ENCODE data around the gene UQCC3. TPM values are rescaled to one million over a fixed set of nuclear protein-coding genes. Genes with fewer than 3 reads are reported as not detected.

The UQCC3 gene
- total RNA-seq, 4 donors from 2014 or later = 0.51 to 6.6 (median 3.4) TPM

DNA sequence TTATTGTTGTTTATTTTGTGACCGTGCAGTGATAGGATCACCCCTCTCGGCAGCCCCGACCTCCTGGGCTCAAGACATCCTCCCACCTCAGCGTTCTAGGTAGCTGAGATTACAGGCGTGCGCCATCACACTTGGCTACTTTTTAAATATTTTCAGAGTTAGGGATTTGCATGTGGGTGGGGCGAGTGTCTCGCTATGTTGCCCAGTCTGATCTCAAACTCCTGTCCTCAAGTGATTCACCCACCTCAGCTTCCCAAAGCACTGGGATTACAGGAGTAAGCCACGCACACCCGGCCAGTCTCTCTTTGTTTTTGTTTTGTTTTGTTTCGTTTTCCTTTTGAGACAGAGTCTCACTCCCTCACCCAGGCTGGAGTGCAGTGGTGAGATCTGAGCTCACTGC, 17.2 kb upstream of the UQCC3 start:
- intact Hi-C loops (cut with DNase I; ENCODE audit: low total_unique reads) = no loop called here
- H3K36me3 ChIP-seq = no peaks in the 10 kb centered on the region
- no peak overlapping the region for H3K4me3 ChIP-seq
- H3K27ac ChIP-seq = no peak overlapping the region
- TF ChIP-seq, protein P1, sequence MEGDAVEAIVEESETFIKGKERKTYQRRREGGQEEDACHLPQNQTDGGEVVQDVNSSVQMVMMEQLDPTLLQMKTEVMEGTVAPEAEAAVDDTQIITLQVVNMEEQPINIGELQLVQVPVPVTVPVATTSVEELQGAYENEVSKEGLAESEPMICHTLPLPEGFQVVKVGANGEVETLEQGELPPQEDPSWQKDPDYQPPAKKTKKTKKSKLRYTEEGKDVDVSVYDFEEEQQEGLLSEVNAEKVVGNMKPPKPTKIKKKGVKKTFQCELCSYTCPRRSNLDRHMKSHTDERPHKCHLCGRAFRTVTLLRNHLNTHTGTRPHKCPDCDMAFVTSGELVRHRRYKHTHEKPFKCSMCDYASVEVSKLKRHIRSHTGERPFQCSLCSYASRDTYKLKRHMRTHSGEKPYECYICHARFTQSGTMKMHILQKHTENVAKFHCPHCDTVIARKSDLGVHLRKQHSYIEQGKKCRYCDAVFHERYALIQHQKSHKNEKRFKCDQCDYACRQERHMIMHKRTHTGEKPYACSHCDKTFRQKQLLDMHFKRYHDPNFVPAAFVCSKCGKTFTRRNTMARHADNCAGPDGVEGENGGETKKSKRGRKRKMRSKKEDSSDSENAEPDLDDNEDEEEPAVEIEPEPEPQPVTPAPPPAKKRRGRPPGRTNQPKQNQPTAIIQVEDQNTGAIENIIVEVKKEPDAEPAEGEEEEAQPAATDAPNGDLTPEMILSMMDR (IDR thresholded peaks at IDR 0.05) = no peak
- TF ChIP-seq POLR2A (IDR thresholded peaks at IDR 0.05) = no peak
- DNase-seq = no peak
- H3K27me3 ChIP-seq = no peaks in the 10 kb centered on the region
- H3K9me3 ChIP-seq = no peaks in the 10 kb centered on the region
- H3K4me1 ChIP-seq = no peaks in the 10 kb centered on the region

- H3K36me3 ChIP-seq = no peaks in the 10 kb centered on the region
- H3K27ac ChIP-seq = no peak overlapping the region
- H3K27me3 ChIP-seq = no peaks in the 10 kb centered on the region
- intact Hi-C loops (cut with DNase I; ENCODE audit: low total_unique reads) = no loop called here
- no peak overlapping the region for H3K4me3 ChIP-seq
- no peaks in the 10 kb centered on the region for H3K9me3 ChIP-seq
- TF ChIP-seq POLR2A (IDR thresholded peaks at IDR 0.05) = no peak
- TF ChIP-seq, protein P1 (IDR thresholded peaks at IDR 0.05) = no peak
- H3K4me1 ChIP-seq = no peaks in the 10 kb centered on the region
- DNase-seq = no peak
Observed at GRCh38 chr11:62656796-62657429, 14.6 kb upstream of the UQCC3 start.

- TF ChIP-seq POLR2A (IDR thresholded peaks at IDR 0.05) = no peak
- TF ChIP-seq, protein P1 (IDR thresholded peaks at IDR 0.05) = no peak
- Histone ChIP-seq H3K27me3 (no peaks in the 10 kb centered on the region), H3K27ac (peak overlapping the region; percentile 88 to 89), H3K4me1 (peaks cover 9 to 12% of the 10 kb centered on the region in 2 donors), H3K9me3 (no peaks in the 10 kb centered on the region), H3K4me3 (peak overlapping the region; percentile 75 to 92), H3K36me3 (no peaks in the 10 kb centered on the region)
- intact Hi-C loops (cut with DNase I; ENCODE audit: low total_unique reads) = no loop called here
- peak in 1 of 2 donors; percentile 38 for DNase-seq
Observed at GRCh38 chr11:62664405-62665074, 6.9 kb upstream of the UQCC3 start.

DNA sequence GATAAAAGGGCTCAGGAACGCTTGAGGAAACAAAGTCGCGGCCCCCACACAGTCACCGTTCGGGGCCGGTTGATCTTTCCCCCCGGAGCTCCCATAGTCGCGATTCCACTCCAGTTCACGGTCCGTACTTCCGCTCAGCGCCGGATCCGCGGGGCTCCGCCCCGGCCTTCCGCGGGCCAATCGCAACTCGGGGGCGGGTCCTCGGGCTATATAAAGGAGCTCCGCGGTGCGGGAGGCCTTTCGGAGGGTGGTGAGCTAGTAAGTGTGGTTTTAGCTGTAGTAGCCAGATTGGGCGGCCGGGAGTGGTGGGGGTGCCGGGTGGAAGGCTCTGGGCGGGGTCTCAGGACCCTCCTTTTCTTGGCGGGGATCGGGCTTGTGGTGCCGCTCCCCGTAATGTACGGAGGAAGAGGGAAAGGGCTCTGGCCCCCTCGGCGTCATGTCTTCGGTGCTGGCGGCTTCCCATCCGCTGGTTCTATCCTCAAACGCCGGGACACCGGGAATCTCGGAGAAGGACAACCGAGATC, 6.3 kb upstream of the UQCC3 start, which contains the start of the genes C11orf98 and CSKMT:
C11orf98 (minus strand) TSS at position 136 of the 524 bp plus-strand sequence; CDS start at position 95, 41 bp downstream.
CSKMT (plus strand) TSS at position 238 of the 524 bp plus-strand sequence. CDS start 568 bp downstream, outside the sequence.
- no peaks in the 10 kb centered on the region for H3K27me3 ChIP-seq
- H3K9me3 ChIP-seq = no peaks in the 10 kb centered on the region
- no peaks in the 10 kb centered on the region for H3K36me3 ChIP-seq
- intact Hi-C loops (cut with DNase I; ENCODE audit: low total_unique reads) = no loop called here
- DNase-seq = peak; percentile 95 to 97
- H3K4me1 ChIP-seq = peaks cover 9 to 12% of the 10 kb centered on the region in 2 donors
- H3K27ac ChIP-seq = peak within 1 kb of the TSS; percentile 88 to 89
- peak; percentile 95 to 96 for TF ChIP-seq POLR2A (IDR thresholded peaks at IDR 0.05)
- TF ChIP-seq, protein P1 (IDR thresholded peaks at IDR 0.05) = peak in 1 of 4 experiments; percentile 16
- H3K4me3 ChIP-seq = peak within 1 kb of the TSS; percentile 75 to 92
